NCI-H1092 (cell line): ENCODE data around the gene PSMG2.

Experiments
- DNase-seq: peaks from one replicate; lab custom pipeline; 2025; lab: John Stamatoyannopoulos, UW

The PSMG2 gene

GRCh38 chr18:12702221-12703095, at the start of gene PSMG2, which contains the start of gene CEP76:
Gene PSMG2, plus strand, starts transcription at chr18:12703042. Its CDS starts 66 bp downstream, at chr18:12703108.
Gene CEP76, minus strand, starts transcription at chr18:12702723. Its CDS starts 175 bp downstream, at chr18:12702548.
- DNase-seq: peak; percentile 74

- DNase-seq: no peak
Observed at GRCh38 chr18:12654971-12655370, 47.9 kb upstream of the PSMG2 start.

GRCh38 chr18:12656605-12656937, 46.3 kb upstream of the PSMG2 start:
- no peak for DNase-seq

- DNase-seq: no peak
Observed at GRCh38 chr18:12656938-12657683, 45.7 kb upstream of the PSMG2 start.

GRCh38 chr18:12657684-12658425, 45.0 kb upstream of the PSMG2 start, which contains the start of gene SPIRE1:
Gene SPIRE1, minus strand, starts transcription at chr18:12658107. Its CDS starts 241 bp downstream, at chr18:12657866.
- DNase-seq: no peak

- no peak for DNase-seq
Observed at GRCh38 chr18:12658426-12659138, 44.3 kb upstream of the PSMG2 start.

GRCh38 chr18:12659904-12660605, 42.8 kb upstream of the PSMG2 start:
- no peak for DNase-seq

GRCh38 chr18:12668041-12668440, 34.8 kb upstream of the PSMG2 start:
- DNase-seq: no peak

GRCh38 chr18:12679183-12679786, 23.6 kb upstream of the PSMG2 start:
- DNase-seq: no peak

GRCh38 chr18:12686100-12686499, 16.7 kb upstream of the PSMG2 start:
- no peak for DNase-seq

- no peak for DNase-seq
Observed at GRCh38 chr18:12689256-12689850, 13.5 kb upstream of the PSMG2 start.

- no peak for DNase-seq
Observed at GRCh38 chr18:12692206-12692605, 10.6 kb upstream of the PSMG2 start.

GRCh38 chr18:12694032-12694431, 8.8 kb upstream of the PSMG2 start:
- no peak for DNase-seq

- no peak for DNase-seq
Observed at GRCh38 chr18:12699747-12700146, 3.1 kb upstream of the PSMG2 start.

- no peak for DNase-seq
Observed at GRCh38 chr18:12701161-12701560, 1.7 kb upstream of the PSMG2 start.

GRCh38 chr18:12703096-12703567, 290 bp downstream of the PSMG2 start:
- DNase-seq: no peak

- no peak for DNase-seq
Observed at GRCh38 chr18:12703664-12704063, 822 bp downstream of the PSMG2 start.

GRCh38 chr18:12711446-12711845, 8.6 kb downstream of the PSMG2 start:
- DNase-seq: no peak

GRCh38 chr18:12721495-12722275, 18.8 kb downstream of the PSMG2 start:
- DNase-seq: no peak
